Stomach smooth muscle (tissue), 2 donors: ENCODE results near the gene PELI3.

Source experiments
- H3K27ac ChIP-seq: one replicate; pipeline ENCODE4 v1.7.0; 2013; ENCODE audit warnings: mild to moderate bottlenecking, low read length, inconsistent platforms
- H3K27me3 ChIP-seq, 2 donors: one replicate each; pipeline ENCODE4 v1.7.0; 2013; ENCODE audit warnings: low read length in 2 of 2; ENCODE audit not compliant: insufficient read depth in 2 of 2, control insufficient read depth in 1 of 2
- H3K36me3 ChIP-seq, 2 donors: one replicate each; pipeline ENCODE4 v1.7.0; 2013; ENCODE audit warnings: low read length in 2 of 2; ENCODE audit not compliant: control insufficient read depth in 2 of 2, insufficient read depth in 2 of 2
- H3K4me1 ChIP-seq: one replicate; pipeline ENCODE4 v1.7.0; 2013; ENCODE audit warnings: low read length; ENCODE audit not compliant: control insufficient read depth, insufficient read depth
- H3K4me3 ChIP-seq, 2 donors: one replicate each; pipeline ENCODE4 v1.7.0; 2013; ENCODE audit warnings: low read length in 2 of 2
- H3K9ac ChIP-seq, 2 donors: one replicate each; pipeline ENCODE4 v1.7.0; 2013; ENCODE audit warnings: low read length in 2 of 2, mild to moderate bottlenecking in 1 of 2
- H3K9me3 ChIP-seq, 2 donors: one replicate each; pipeline ENCODE4 v1.7.0; 2013; ENCODE audit warnings: low read length in 2 of 2; ENCODE audit not compliant: control insufficient read depth in 2 of 2
- donor health status: healthy.
- donor health status: Pancreatic carcinoma.

The PELI3 gene

DNA sequence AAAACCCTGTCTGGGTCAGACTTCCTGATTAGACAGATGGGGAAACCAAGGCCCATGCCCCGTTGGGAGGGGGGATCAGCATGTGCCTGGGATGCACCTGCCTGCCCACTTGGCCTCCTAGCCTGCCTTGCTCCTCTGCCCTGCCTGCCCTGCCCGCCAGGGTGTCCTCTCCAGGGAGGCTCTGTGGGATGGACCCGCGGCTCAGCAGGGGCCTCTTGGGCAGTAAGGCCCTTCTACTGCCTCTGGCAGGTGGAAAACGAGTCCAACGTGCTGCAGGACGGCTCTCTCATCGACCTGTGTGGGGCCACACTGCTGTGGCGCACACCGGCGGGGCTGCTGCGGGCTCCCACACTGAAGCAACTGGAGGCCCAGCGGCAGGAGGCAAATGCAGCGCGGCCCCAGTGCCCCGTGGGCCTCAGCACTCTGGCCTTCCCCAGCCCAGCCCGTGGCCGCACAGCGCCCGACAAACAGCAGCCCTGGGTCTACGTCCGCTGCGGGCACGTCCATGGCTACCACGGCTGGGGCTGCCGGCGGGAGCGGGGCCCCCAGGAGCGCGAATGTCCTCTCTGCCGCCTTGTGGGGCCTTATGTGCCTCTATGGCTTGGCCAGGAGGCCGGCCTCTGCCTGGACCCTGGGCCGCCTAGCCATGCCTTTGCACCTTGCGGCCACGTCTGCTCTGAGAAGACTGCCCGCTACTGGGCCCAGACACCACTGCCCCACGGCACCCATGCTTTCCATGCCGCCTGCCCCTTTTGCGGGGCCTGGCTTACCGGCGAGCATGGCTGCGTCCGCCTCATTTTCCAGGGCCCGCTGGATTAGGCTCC lies 8.9 kb downstream of the PELI3 start:
- H3K27ac ChIP-seq, result no peak overlapping the region
- no peak overlapping the region for H3K4me3 ChIP-seq
- peaks cover 16% of the 10 kb centered on the region for H3K4me1 ChIP-seq
- no peak overlapping the region for H3K9ac ChIP-seq
- H3K9me3 ChIP-seq, result no peaks in the 10 kb centered on the region
- H3K36me3 ChIP-seq, result peaks cover 26 to 34% of the 10 kb centered on the region in 2 donors
- no peaks in the 10 kb centered on the region for H3K27me3 ChIP-seq

DNA sequence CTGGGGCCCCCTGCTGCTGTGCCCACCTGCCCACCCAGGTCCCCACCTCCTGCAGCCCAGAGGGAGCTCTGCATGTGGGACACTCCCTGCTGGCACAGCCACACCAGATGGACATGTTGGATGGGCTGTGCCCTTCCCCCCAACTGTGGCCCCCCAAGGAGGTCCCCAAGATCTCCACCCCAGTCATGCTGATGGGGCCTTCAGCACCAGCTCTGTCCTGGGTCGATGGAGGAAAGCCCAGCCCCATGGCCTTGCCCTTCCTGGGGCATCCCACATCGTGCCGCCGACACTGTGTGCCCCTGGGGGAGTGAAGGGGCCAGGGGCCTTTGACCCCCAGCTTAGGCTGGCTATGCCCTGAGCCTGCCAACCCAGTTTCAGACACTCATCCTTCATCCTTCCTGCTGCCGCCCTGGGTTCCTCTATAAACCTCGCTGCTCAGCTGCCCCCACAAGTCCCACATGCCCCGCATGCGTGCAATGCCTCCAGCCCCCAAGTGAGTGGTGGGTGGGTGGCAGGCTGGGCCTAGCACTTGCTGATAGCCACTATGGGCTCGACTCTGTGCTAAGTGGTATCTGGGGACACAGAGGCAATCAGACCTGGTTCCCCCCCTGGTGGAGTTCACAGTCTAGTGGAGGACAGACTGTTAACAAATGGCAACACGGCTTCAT lies 9.6 kb downstream of the PELI3 start:
- peaks cover 20% of the 10 kb centered on the region for H3K4me1 ChIP-seq
- no peak overlapping the region for H3K27ac ChIP-seq
- no peak overlapping the region for H3K9ac ChIP-seq
- H3K36me3 ChIP-seq, result peaks cover 23 to 27% of the 10 kb centered on the region in 2 donors
- no peaks in the 10 kb centered on the region for H3K9me3 ChIP-seq
- no peaks in the 10 kb centered on the region for H3K27me3 ChIP-seq
- no peak overlapping the region for H3K4me3 ChIP-seq

DNA sequence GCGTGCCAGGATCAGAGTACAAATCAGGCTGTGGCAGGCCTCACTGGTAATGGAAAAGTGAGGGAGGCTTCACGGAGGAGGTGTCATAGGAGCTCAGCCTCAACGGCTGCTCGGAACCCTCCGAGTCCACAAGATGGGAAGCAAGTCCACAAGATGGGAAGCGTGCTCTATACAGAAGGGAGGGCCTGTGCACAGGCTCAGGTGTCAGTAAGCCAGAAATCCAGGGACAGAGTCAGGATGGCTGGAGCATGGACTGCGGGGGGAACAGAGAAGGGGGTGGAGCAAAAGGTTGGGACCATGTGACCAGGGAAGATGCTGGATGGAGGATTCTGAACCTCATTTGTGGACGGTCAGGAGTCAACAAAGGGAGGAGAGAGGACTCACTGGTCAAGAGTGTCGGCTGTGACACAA lies 10.1 kb downstream of the PELI3 start:
- no peak overlapping the region for H3K9ac ChIP-seq
- no peak overlapping the region for H3K4me3 ChIP-seq
- H3K4me1 ChIP-seq, result peaks cover 20% of the 10 kb centered on the region
- H3K9me3 ChIP-seq, result no peaks in the 10 kb centered on the region
- no peaks in the 10 kb centered on the region for H3K27me3 ChIP-seq
- peaks cover 23 to 24% of the 10 kb centered on the region in 2 donors for H3K36me3 ChIP-seq
- no peak overlapping the region for H3K27ac ChIP-seq

DNA sequence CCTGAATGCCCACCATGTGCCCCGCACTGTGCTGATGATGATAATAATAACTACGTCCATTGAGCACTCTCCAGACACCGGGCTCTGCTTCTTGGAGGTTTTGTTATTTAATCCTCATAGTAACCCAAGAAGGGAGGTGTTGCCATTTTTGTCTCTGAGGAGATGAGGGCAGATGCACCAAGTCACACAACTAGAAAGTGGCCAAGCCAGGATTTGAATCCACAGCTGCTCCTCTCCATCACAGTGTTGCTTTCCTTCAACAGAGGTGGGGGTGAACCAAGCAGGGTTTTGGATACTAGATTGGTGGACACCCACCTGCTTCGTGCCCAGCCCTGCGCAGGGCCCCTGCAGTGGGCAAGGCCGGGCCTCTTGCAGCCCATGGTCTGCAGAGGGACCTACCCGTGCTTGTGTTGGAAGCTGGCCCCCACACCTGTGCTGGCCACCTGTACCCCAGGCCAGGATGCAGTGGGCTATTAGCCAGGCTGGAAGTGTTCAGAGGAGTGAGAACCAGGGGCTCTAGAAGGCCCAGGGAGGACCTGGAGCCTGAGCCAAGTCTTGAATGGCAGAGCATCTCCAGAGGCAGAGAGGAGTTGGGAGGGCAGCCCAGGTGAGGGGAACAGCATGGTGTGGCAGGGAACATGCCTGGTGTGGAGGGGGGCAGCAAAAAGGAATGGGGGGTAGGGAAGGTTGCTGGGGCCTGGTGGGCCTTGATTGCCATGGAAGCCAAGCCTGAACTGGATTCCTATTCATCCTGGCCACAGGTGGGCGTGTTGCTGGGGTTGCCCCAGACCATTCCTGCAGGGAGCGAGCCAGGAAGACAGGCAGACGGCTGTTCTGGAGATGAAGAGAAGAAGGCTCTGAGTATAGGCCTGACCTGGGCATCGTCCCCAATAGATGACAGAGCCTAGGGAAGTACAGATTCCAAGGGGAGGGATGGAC lies 10.8 kb downstream of the PELI3 start:
- Histone ChIP-seq H3K9ac (no peak overlapping the region), H3K4me3 (no peak overlapping the region), H3K27me3 (no peaks in the 10 kb centered on the region), H3K9me3 (no peaks in the 10 kb centered on the region), H3K36me3 (peaks cover 18 to 19% of the 10 kb centered on the region in 2 donors), H3K4me1 (peaks cover 20% of the 10 kb centered on the region), H3K27ac (no peak overlapping the region)

DNA sequence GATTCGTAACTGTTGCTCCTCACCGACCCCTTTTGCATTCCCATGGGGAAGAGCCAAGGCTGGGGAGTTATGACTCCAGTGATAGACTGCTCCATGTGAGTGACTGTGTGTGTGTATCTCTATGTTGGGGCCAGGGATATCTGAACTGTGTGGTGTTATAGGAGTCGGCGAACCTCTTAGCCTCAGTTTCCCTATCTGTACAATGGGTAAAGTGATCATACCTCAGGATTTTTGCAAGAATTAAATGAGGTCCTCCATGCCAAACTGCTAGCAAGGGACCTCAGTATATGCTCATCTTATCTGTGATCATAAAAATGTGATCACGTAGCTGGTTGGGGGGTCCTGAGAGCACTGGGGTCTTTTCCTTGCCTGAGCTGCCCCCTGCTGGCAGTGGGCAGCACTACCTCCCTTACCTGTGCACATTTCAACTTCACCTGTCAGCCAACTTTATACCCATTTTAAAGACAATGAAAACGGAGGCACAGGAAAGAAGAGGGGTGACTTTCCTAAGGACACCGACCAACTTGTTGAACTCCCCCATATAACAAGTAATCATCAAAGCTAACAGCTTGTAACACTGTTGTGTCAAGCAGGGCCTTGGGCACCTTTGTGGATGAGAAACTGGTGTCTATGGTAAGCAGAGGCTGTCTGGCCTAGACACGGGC lies 12.2 kb downstream of the PELI3 start:
- Histone ChIP-seq H3K27me3 (no peaks in the 10 kb centered on the region), H3K36me3 (peaks cover 6 to 9% of the 10 kb centered on the region in 2 donors), H3K27ac (peak overlapping the region; percentile 88), H3K9ac (peak overlapping the region; percentile 98 to 99), H3K4me1 (peaks cover 20% of the 10 kb centered on the region), H3K4me3 (peak overlapping the region; percentile 91), H3K9me3 (no peaks in the 10 kb centered on the region)

- Histone ChIP-seq H3K9ac (peak overlapping the region; percentile 98 to 99), H3K4me3 (peak overlapping the region; percentile 91), H3K4me1 (peaks cover 20% of the 10 kb centered on the region), H3K27ac (peak overlapping the region; percentile 88), H3K9me3 (no peaks in the 10 kb centered on the region), H3K27me3 (no peaks in the 10 kb centered on the region), H3K36me3 (peaks cover 0 to 3% of the 10 kb centered on the region in 2 donors)
These were observed 12.8 kb downstream of the PELI3 start for GRCh38 chr11:66479394-66480116.

- H3K4me3 ChIP-seq, result peak within 1 kb of the TSS; percentile 91
- H3K36me3 ChIP-seq, result no peaks in the 10 kb centered on the region
- H3K4me1 ChIP-seq, result peaks cover 20% of the 10 kb centered on the region
- H3K9ac ChIP-seq, result peak within 1 kb of the TSS; percentile 98 to 99
- peak within 1 kb of the TSS; percentile 88 for H3K27ac ChIP-seq
- no peaks in the 10 kb centered on the region for H3K9me3 ChIP-seq
- H3K27me3 ChIP-seq, result no peaks in the 10 kb centered on the region
These were observed 13.6 kb downstream of the PELI3 start, which contains the start of gene DPP3 for GRCh38 chr11:66480117-66480938. Gene DPP3, plus strand, starts transcription at chr11:66480434. Its CDS starts 1,767 bp downstream, at chr11:66482201.

GRCh38 chr11:66484806-66485380 lies 18.2 kb downstream of the PELI3 start:
- H3K9me3 ChIP-seq, result no peaks in the 10 kb centered on the region
- no peaks in the 10 kb centered on the region for H3K27me3 ChIP-seq
- H3K9ac ChIP-seq, result no peak overlapping the region
- H3K4me3 ChIP-seq, result no peak overlapping the region
- peaks cover 5% of the 10 kb centered on the region for H3K4me1 ChIP-seq
- H3K27ac ChIP-seq, result no peak overlapping the region
- H3K36me3 ChIP-seq, result peaks cover 0 to 3% of the 10 kb centered on the region in 2 donors

DNA sequence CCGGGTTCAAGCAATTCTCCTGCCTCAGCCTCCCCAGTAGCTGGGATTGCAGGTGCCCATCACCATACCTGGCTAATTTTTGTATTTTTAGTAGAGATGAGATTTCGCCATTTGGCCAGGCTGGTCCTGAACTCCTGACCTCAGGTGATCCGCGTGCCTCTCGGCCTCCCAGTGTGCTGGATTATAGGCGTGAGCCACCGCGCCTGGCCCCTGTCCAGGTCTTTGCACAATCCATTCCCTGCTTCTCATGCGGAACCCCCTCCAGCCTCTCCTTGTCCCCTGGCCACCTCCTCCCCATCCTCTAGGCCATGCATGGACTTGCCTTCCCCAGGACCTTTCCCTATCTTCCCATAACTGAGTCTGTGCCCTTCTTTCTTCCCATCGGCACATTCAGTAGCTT lies 22.3 kb downstream of the PELI3 start:
- Histone ChIP-seq H3K27ac (no peak overlapping the region), H3K4me3 (no peak overlapping the region), H3K36me3 (peaks cover 0 to 9% of the 10 kb centered on the region in 2 donors), H3K27me3 (no peaks in the 10 kb centered on the region), H3K4me1 (no peaks in the 10 kb centered on the region), H3K9me3 (no peaks in the 10 kb centered on the region), H3K9ac (no peak overlapping the region)
